BJ (cell line): Measurements from ENCODE around the gene GEMIN4. TPM values are rescaled to one million over a fixed set of nuclear protein-coding genes. Genes with fewer than 3 reads are reported as not detected.

Experiments
- CTCF ChIA-PET: fragments of 350-600 bp; formaldehyde crosslinking; extraction: SDS; loops from one replicate; lab custom pipeline; 2021; ENCODE audit warnings: antibody characterized with exemption, inconsistent platforms; lab: Yijun Ruan, JAX
- POLR2A ChIA-PET: fragments of 300-600 bp; sonication (Branson Sonifier 250); formaldehyde crosslinking; extraction: SDS; loops from one replicate; lab custom pipeline; 2021; ENCODE audit warnings: antibody characterized with exemption; lab: Charles Lee
- DNase-seq: peaks from one replicate; pipeline ENCODE4 v3.0.0-alpha.2; 2011; ENCODE audit warnings: low read depth
- H3K27me3 ChIP-seq: 2 replicates; pipeline ENCODE4 v1.6.0; 2011; ENCODE audit warnings: low read length; ENCODE audit not compliant: control insufficient read depth, insufficient read depth
- H3K36me3 ChIP-seq: 2 replicates; pipeline ENCODE4 v1.5.1; 2011; ENCODE audit warnings: low read length; ENCODE audit not compliant: control insufficient read depth, insufficient read depth
- H3K4me3 ChIP-seq: 2 replicates; pipeline ENCODE4 v1.5.1; 2011; ENCODE audit warnings: low read depth, mild to moderate bottlenecking, control low read depth, low read length
- CTCF ChIP-seq: IDR thresholded peaks from 2 replicates; pipeline ENCODE4 v1.5.1; 2011; ENCODE audit warnings: low read depth, mild to moderate bottlenecking, control low read depth, inconsistent platforms, low read length, moderate library complexity; ENCODE audit not compliant: insufficient read depth
- polyA plus RNA-seq: library from polyadenylated mRNA; depleted of rRNA; stranded (reverse); fragments of >200 nt; gene quantifications from 2 replicates; pipeline ENCODE4 v1.2.3, GENCODE V29; 2011

The GEMIN4 gene
- polyA plus RNA-seq, 1 experiment, result 15.7 TPM

GRCh38 chr17:797236-797840, 45.3 kb upstream of the GEMIN4 start:
- Histone ChIP-seq H3K4me3 (no peak overlapping the region), H3K36me3 (peaks cover 23% of the 10 kb centered on the region), H3K27me3 (no peaks in the 10 kb centered on the region)
- TF ChIP-seq CTCF, result no peak
- ChIA-PET CTCF (interaction anchor here (0.7 to 2.6 kb wide), 4 partner anchors 9 to 183 kb away, joined by 3 to 22 read pairs (median 4); partner anchors contain the start of gene NXN), POLR2A (no interaction called here)
- DNase-seq, result no peak

GRCh38 chr17:796609-797008, 44.5 kb upstream of the GEMIN4 start:
- Histone ChIP-seq H3K27me3 (no peaks in the 10 kb centered on the region), H3K36me3 (peaks cover 21% of the 10 kb centered on the region), H3K4me3 (no peak overlapping the region)
- POLR2A ChIA-PET, result no interaction called here
- DNase-seq, result no peak
- CTCF ChIA-PET, result interaction anchor here (0.7 to 3.5 kb wide), 5 partner anchors 8 to 185 kb away, joined by 3 to 66 read pairs (median 4); partner anchors contain the start of gene NXN
- TF ChIP-seq CTCF, result no peak

GRCh38 chr17:795721-796120, 43.7 kb upstream of the GEMIN4 start:
- POLR2A ChIA-PET, result interaction anchor here (0.6 kb wide), 1 partner anchor 183 kb away, joined by 8 read pairs; no protein-coding TSS in a partner anchor
- H3K36me3 ChIP-seq, result peaks cover 19% of the 10 kb centered on the region

GRCh38 chr17:795276-795675, 43.2 kb upstream of the GEMIN4 start:
- Histone ChIP-seq H3K4me3 (no peak overlapping the region), H3K27me3 (no peaks in the 10 kb centered on the region), H3K36me3 (peaks cover 15% of the 10 kb centered on the region)
- POLR2A ChIA-PET, result interaction anchor here (0.6 kb wide), 1 partner anchor 183 kb away, joined by 8 read pairs; no protein-coding TSS in a partner anchor
- TF ChIP-seq CTCF, result no peak
- CTCF ChIA-PET, result interaction anchor here (0.8 to 3.5 kb wide), 22 partner anchors 9 to 261 kb away, joined by 3 to 66 read pairs (median 4); partner anchors contain the start of genes NXN and TIMM22
- DNase-seq, result no peak

More at GRCh38 chr17:795721-796120, 43.7 kb upstream of the GEMIN4 start:
- CTCF ChIA-PET, result interaction anchor here (0.6 to 3.5 kb wide), 22 partner anchors 21 to 260 kb away, joined by 3 to 66 read pairs (median 4); partner anchors contain the start of genes NXN and TIMM22
- no peak for TF ChIP-seq CTCF
- Histone ChIP-seq H3K27me3 (no peaks in the 10 kb centered on the region), H3K4me3 (no peak overlapping the region)
- no peak for DNase-seq

GRCh38 chr17:794876-795275, 42.8 kb upstream of the GEMIN4 start:
- ChIA-PET CTCF (interaction anchor here (0.6 to 3.5 kb wide), 21 partner anchors 9 to 261 kb away, joined by 3 to 66 read pairs (median 4); partner anchors contain the start of genes GLOD4, MRM3, NXN and TIMM22), POLR2A (no interaction called here)
- no peaks in the 10 kb centered on the region for H3K27me3 ChIP-seq
- H3K4me3 ChIP-seq, result no peak overlapping the region
- peak; percentile 71 for TF ChIP-seq CTCF
- peaks cover 12% of the 10 kb centered on the region for H3K36me3 ChIP-seq
- DNase-seq, result no peak
